ENCODE results near the gene CFC1B.
"Not testable (repeated sequence)": the region's sequence is repeated elsewhere in the genome, so short reads cannot be mapped to it uniquely, and the experiment has no call there.

CFC1B gene

DNA sequence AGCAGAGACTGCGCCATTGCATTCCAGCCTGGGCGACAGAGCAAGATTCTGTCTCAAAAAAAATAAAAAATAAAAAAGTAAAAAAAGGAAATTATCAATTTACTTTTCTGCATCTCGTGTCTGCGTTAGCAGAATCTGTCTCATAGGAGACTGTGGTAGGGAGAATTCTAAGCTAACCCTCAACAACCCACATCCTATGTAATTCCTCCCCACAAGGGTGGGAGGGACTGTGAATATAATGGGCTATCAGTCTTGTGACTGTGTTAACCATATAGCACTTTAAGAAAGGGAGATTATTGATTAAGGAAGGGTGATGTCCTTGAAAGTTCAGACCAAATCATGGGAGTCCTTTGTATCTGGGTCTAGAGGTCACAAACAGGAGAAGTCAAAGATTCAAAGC is 45.1 kb downstream of the CFC1B start:
- H3K4me3 ChIP-seq (ENCODE audit: low read length), result not testable (repeated sequence)

DNA sequence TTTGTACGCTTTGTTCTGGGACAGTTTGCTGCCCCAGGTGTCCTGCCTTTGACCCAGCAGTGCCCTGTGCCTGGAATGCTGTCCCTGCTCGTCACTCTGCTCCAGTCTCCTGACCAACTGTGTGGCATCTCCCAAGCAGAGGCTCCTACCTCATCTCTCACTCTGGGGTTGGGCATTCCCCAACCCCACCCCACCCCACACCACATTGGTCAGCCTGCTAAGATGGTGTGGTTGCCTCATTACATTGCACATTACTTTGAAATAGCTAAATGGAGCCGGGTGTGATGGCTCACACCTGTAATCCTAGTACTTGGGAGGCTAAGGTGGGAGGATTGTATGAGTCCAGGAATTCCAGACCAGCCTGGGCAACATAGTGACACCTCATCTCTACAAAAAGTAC is 50.9 kb downstream of the CFC1B start:
- H3K4me3 ChIP-seq (ENCODE audit: low read length), result not testable (repeated sequence)

DNA sequence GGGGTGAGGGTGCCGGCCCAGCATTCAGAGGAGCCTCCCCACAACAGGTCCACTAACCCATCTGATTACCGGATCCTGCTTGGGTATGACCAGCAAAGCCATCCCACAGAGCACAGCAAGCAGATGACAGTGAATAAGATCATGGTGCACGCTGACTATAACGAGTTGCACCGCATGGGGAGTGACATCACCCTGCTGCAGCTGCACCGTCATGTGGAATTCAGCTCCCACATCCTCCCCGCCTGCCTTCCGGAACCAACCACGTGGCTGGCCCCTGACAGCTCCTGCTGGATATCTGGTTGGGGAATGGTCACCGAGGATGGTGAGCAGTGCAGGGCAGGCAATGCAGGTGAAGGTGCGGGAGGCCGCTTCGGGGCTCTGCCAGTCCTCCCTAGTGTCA is 53.2 kb downstream of the CFC1B start:
- H3K4me3 ChIP-seq (ENCODE audit: low read length), result not testable (repeated sequence)

DNA sequence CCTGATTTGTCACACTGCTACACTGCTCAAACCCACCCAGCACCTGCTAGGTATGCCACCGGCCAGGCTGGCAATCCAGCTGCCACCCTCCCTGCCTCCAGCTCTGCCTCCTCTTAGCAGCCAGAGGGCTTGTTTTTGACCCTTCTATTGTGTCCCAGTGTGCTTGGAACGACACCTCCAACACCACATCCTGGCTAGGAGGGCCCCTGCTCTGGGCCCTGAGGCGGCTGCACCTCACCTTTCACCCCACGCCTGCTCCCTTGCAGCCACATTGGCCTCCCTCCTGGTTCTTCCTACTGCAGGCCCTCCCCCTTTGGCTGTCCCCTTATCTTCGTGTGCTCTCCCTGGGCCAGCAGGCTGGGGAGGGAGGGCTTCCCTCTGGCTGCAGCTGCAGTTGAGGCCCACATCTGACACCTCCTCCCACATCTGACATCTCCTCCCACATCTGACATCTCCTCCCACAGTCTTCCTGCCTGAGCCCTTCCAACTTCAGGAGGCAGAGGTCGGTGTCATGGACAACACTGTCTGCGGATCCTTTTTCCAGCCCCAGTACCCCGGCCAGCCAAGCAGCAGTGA is 55.3 kb downstream of the CFC1B start:
- H3K4me3 ChIP-seq (ENCODE audit: low read length), result not testable (repeated sequence)

DNA sequence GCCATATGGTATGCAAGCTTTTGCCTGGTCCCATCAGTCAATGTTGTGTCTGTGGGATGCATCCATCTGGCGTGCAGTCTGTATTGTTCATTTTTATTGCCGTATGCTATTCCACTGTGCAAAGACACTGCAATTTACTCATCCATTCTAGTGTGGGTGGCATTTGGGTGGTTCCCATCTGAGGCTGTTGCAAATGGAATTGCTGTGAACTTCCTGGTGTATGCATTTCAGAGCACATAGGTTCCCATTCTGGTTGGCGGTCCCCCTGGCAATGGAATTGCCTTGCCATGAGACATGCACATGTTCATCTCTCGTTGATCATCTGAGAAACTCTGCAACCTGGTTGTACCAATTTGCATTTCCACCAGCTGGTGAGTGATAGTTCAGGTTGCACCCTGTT is 56.5 kb downstream of the CFC1B start:
- H3K4me3 ChIP-seq (ENCODE audit: low read length), result not testable (repeated sequence)
